Nephron progenitor cell (in vitro differentiated cells): ENCODE results near the gene SEC63.
"Not testable (repeated sequence)": the region's sequence is repeated elsewhere in the genome, so short reads cannot be mapped to it uniquely, and the experiment has no call there.

Experiments
- DNase-seq: peaks from one replicate; pipeline ENCODE4 v3.0.0; 2021
- H3K27ac Mint-ChIP-seq: 2 replicates; pipeline ENCODE4 v1.8.0; 2021; ENCODE audit warnings: mild to moderate bottlenecking, moderate library complexity, mixed read lengths
- H3K27me3 Mint-ChIP-seq: 2 replicates; pipeline ENCODE4 v1.8.0; 2021; ENCODE audit warnings: mild to moderate bottlenecking, low read depth, mixed read lengths; ENCODE audit not compliant: poor library complexity
- H3K36me3 Mint-ChIP-seq: 2 replicates; pipeline ENCODE4 v1.8.0; 2021; ENCODE audit warnings: low read depth, mixed read lengths
- H3K4me1 Mint-ChIP-seq: 2 replicates; pipeline ENCODE4 v1.8.0; 2021; ENCODE audit warnings: mixed read lengths
- H3K4me3 Mint-ChIP-seq: 2 replicates; pipeline ENCODE4 v1.8.0; 2021; ENCODE audit warnings: mild to moderate bottlenecking, moderate library complexity, mixed read lengths
- H3K9me3 Mint-ChIP-seq: 2 replicates; pipeline ENCODE4 v1.8.0; 2021; ENCODE audit warnings: mild to moderate bottlenecking, moderate library complexity, mixed read lengths
- TF ChIP-seq, protein P1 (sequence below): fragments of 200-600 bp; sonication (generic); IDR thresholded peaks from 2 replicates; pipeline ENCODE4 v1.5.0; 2021; ENCODE audit warnings: antibody characterized with exemption

The SEC63 gene

GRCh38 chr6:107868867-107869611, 89.0 kb downstream of the SEC63 start:
- peaks cover 16% of the 10 kb centered on the region for H3K4me1 Mint-ChIP-seq
- H3K4me3 Mint-ChIP-seq, result no peak overlapping the region
- peak overlapping the region; percentile 87 for H3K27ac Mint-ChIP-seq
- H3K36me3 Mint-ChIP-seq, result peaks cover 30% of the 10 kb centered on the region
- no peaks in the 10 kb centered on the region for H3K9me3 Mint-ChIP-seq
- TF ChIP-seq, protein P1, sequence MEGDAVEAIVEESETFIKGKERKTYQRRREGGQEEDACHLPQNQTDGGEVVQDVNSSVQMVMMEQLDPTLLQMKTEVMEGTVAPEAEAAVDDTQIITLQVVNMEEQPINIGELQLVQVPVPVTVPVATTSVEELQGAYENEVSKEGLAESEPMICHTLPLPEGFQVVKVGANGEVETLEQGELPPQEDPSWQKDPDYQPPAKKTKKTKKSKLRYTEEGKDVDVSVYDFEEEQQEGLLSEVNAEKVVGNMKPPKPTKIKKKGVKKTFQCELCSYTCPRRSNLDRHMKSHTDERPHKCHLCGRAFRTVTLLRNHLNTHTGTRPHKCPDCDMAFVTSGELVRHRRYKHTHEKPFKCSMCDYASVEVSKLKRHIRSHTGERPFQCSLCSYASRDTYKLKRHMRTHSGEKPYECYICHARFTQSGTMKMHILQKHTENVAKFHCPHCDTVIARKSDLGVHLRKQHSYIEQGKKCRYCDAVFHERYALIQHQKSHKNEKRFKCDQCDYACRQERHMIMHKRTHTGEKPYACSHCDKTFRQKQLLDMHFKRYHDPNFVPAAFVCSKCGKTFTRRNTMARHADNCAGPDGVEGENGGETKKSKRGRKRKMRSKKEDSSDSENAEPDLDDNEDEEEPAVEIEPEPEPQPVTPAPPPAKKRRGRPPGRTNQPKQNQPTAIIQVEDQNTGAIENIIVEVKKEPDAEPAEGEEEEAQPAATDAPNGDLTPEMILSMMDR, result no peak
- H3K27me3 Mint-ChIP-seq, result no peaks in the 10 kb centered on the region
- no peak for DNase-seq

DNA sequence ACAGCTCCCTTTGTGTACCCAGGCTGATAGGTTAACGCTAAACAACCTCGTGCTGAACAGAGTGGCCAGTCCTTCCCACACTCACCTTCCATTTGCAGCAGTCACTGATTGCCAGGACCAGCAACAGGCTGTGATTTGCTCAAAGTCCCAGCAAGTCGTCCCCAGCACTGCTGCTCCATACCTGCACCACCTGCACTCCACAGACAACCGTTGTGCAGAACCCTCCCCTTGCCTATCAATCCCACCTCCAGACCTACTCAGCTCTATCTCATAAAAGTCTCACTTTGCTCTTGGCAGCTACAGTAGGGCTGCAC, 90.7 kb downstream of the SEC63 start:
- H3K9me3 Mint-ChIP-seq, result no peaks in the 10 kb centered on the region
- TF ChIP-seq, protein P1, result peak; percentile 4
- DNase-seq, result no peak

GRCh38 chr6:107866606-107867301, 91.3 kb downstream of the SEC63 start:
- Mint-ChIP-seq H3K4me3 (no peak overlapping the region), H3K4me1 (peaks cover 16% of the 10 kb centered on the region), H3K27me3 (no peaks in the 10 kb centered on the region), H3K36me3 (peaks cover 14% of the 10 kb centered on the region), H3K27ac (no peak overlapping the region), H3K9me3 (peaks cover 1% of the 10 kb centered on the region)
- DNase-seq, result no peak
- TF ChIP-seq, protein P1, result peak; percentile 57

More for the DNA sequence above, 90.7 kb downstream of the SEC63 start:
- Mint-ChIP-seq H3K4me1 (peaks cover 16% of the 10 kb centered on the region), H3K4me3 (no peak overlapping the region), H3K27ac (peak overlapping the region; percentile 47), H3K36me3 (peaks cover 16% of the 10 kb centered on the region), H3K27me3 (no peaks in the 10 kb centered on the region)

DNA sequence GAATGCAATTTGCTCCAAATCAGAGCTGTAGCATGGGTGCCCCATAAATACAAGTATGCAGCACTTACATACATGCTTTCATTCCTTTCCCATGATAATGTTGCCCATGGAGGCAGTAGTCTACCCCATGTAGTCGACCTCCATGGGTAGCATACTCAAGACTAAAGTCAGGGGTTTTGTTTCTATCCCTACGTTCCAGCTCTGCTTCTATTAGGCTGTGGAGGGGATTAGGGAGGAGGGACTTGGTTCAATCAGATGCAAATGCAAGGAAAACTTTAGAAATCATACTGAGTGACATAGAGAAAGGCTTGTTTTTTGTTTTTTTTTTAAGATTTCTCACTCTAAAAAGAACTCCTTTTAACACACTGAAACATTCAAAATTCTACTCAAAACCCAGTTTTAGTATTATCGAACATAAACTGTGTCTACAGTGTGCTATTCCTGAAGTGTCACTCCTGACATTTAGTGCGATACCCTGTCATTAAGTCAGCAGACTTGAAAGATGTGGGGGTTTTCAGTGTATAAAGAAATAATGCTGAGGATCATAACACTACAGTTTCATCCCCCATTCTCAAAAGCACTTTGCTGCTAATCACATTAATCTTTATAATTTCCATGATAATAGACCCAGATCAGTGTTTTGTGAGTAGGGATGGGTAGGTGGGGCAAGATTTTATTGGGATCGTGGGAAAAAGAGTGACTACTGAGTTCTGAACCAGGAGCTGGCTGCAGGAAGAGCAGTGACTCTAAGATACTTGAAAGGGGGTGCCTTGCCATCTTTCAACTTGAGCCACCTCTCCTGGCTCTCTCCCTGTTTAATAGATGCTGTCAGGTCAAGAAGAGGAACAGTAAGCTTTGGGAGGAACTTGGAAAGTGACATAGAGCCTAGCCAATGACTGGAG, 93.5 kb downstream of the SEC63 start:
- peaks cover 8% of the 10 kb centered on the region for H3K4me1 Mint-ChIP-seq
- H3K9me3 Mint-ChIP-seq, result peaks cover 16% of the 10 kb centered on the region
- no peak overlapping the region for H3K4me3 Mint-ChIP-seq
- no peak overlapping the region for H3K27ac Mint-ChIP-seq
- TF ChIP-seq, protein P1, result no peak
- no peak for DNase-seq
- H3K27me3 Mint-ChIP-seq, result no peaks in the 10 kb centered on the region
- peaks cover 5% of the 10 kb centered on the region for H3K36me3 Mint-ChIP-seq

DNA sequence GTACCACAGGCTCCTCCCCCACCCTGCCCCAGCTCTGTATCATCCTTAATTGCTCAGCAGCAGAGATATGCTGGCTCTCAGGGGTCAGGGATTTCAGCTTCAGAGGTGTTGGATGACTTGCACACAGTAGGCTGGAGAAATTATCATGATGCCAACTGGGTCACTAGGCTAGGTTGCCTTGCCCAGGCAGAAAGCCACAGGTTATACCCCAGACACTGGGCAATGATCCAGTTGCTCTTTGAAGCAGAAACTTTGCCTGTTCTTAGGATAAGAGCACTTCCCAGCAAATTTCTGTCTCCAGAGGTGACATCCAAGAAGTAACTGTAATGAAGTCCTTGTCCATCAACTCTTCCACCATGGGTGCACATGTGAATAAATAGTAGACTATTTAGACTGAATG, 95.6 kb downstream of the SEC63 start:
- H3K4me3 Mint-ChIP-seq, result no peak overlapping the region
- no peak for DNase-seq
- peaks cover 4% of the 10 kb centered on the region for H3K4me1 Mint-ChIP-seq
- TF ChIP-seq, protein P1, result no peak
- H3K36me3 Mint-ChIP-seq, result peaks cover 5% of the 10 kb centered on the region
- H3K9me3 Mint-ChIP-seq, result peaks cover 23% of the 10 kb centered on the region
- no peaks in the 10 kb centered on the region for H3K27me3 Mint-ChIP-seq
- H3K27ac Mint-ChIP-seq, result no peak overlapping the region

- not testable (repeated sequence) for DNase-seq, H3K27me3 Mint-ChIP-seq, H3K4me3 Mint-ChIP-seq, H3K4me1 Mint-ChIP-seq, H3K27ac Mint-ChIP-seq, H3K36me3 Mint-ChIP-seq
- H3K9me3 Mint-ChIP-seq, result peaks cover 23% of the 10 kb centered on the region
Measured at GRCh38 chr6:107860963-107861362, 97.0 kb downstream of the SEC63 start.

DNA sequence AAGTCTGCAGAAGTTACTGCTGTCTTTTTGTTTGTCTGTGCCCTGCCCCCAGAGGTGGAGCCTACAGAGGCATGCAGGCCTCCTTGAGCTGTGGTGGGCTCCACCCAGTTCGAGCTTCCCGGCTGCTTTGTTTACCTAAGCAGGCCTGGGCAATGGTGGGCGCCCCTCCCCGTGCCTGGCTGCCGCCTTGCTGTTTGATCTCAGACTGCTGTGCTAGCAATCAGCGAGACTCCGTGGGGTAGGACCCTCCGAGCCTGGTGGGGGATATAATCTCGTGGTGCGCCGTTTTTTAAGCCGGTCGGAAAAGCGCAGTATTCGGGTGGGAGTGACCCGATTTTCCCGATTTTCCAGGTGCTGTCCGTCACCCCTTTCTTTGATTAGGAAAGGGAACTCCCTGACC, 97.9 kb downstream of the SEC63 start:
- H3K27me3 Mint-ChIP-seq, H3K4me1 Mint-ChIP-seq, DNase-seq, H3K4me3 Mint-ChIP-seq, H3K36me3 Mint-ChIP-seq, H3K27ac Mint-ChIP-seq: not testable (repeated sequence)
- peaks cover 23% of the 10 kb centered on the region for H3K9me3 Mint-ChIP-seq
